RPMI8226 (cell line): ENCODE measurements around the gene HBZ.
"Not testable (repeated sequence)": the region's sequence is repeated elsewhere in the genome, so short reads cannot be mapped to it uniquely, and the experiment has no call there.

Experiments
- DNase-seq: peaks from one replicate; pipeline ENCODE4 v3.0.0-alpha.2; 2015

The HBZ gene

DNA sequence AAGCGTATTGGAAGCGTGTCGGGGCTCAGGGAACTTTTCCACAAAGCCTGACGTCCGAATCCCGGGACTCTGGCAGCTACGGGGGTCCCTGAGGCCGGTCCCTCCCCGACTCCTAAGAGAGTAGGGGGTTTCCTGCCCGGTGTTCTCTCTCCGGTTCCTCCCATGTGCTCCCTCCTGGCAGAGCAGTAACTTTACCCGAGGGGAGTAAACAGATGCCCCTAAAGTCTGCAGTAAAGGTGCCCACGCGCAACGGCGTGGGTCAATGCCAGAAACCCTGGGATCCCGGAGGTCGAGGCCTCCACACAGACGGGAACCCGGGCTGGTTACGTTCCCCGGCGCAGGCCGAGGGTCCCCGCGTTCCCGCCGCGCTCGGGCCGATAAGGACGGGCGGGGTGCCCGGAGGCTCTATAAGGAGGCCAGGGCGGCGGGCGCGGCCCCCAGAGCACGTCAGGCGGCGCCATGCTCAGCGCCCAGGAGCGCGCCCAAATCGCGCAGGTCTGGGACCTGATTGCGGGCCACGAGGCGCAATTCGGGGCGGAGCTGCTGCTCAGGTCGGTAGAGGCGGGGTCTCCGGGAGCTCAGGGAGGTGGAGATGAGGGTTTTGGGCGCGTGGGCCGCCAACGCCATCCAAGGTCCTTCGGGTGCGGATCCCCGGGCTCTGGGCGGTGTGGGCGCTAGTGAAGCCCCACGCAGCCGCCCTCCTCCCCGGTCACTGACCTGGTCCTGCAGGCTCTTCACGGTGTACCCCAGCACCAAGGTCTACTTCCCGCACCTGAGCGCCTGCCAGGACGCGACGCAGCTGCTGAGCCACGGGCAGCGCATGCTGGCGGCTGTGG is 13.3 kb downstream of the HBZ start, which contains the start of gene HBM:
TSS of gene HBM (plus strand) at position 440 of the 836 bp plus-strand sequence. CDS start at position 460, 20 bp downstream.
- no peak for DNase-seq

DNA sequence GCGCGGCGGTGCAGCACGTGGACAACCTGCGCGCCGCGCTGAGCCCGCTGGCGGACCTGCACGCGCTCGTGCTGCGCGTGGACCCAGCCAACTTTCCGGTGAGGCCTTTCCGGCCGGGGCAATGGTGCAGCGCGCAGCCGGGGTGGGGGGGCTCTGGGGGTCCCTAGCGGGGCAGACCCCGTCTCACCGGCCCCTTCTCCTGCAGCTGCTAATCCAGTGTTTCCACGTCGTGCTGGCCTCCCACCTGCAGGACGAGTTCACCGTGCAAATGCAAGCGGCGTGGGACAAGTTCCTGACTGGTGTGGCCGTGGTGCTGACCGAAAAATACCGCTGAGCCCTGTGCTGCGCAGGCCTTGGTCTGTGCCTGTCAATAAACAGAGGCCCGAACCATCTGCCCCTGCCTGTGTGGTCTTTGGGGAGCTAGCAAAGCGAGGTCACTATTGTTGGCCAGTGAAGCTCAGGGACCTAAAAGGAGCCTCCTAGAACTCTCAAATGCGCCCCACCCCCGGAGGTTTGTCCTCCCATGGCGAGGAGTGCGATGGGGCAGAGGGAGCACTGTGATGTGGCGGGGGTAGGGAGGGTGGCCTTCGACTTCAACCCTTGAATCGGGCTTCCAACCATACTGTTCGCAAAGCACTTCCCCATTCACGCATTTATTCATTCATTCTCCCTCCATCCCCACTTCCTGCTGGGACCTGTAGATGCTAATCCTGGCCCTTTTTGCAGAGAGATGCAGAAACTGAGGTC is 14.1 kb downstream of the HBZ start:
- DNase-seq, result no peak

DNA sequence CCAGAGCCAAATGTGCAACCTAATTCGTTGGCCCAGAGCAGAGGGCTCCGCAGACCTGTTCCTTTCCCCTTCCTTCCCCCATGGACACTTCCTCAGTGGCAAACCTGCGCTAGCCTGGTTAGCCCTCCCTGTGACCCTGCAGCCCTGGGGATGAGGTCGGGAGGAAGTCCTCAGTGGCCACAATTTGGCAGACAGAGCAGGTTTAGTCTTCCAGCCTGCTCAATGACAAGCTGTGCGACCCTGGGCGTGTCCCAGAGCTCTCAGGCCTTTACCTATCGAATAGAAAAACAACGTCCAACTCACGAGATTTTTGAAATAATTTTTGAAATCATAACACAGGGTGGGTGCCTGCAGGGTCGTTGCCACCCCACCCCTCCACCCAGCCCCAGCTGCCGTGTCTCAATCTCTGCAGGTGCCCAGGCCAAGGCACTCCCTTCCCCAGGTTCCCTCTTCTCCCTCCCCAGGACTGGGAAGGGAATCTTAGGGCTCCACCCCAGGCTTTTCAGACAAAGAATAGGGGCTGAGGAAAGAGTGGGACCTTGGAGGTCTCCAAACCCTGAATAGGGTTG is 14.8 kb downstream of the HBZ start:
- no peak for DNase-seq

DNA sequence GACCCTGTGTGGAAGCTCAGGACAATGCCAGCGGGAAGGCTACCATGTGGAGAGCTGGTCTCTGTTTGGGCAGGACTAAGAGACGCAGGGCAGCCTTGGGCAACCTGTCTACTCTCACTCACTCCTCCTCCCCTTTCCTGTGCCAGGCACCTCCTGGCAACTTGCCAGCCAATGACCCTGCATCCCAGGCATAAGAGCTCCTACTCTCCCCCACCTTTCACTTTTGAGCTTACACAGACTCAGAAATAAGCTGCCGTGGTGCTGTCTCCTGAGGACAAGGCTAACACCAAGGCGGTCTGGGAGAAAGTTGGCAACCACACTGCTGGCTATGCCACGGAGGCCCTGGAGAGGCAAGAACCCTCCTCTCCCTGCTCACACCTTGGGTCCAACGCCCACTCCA is 16.0 kb downstream of the HBZ start:
- peak; percentile 82 for DNase-seq

DNA sequence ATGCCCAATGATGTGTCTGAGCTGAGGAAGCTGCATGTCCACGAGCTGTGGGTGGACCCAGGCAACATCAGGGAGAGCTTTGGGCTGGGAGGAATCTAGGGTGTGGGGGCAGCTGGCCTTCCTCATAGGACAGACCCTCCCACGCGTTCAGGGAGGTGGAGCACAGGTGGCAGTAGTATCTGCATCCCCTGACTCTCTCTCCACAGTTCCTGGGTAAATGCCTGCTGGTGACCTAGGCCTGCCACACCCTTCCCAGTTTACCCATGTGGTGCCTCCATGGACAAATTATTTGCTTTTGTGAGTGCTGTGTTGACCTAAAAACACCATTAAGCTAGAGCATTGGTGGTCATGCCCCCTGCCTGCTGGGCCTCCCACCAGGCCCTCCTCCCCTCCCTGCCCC is 16.6 kb downstream of the HBZ start:
- no peak for DNase-seq

DNA sequence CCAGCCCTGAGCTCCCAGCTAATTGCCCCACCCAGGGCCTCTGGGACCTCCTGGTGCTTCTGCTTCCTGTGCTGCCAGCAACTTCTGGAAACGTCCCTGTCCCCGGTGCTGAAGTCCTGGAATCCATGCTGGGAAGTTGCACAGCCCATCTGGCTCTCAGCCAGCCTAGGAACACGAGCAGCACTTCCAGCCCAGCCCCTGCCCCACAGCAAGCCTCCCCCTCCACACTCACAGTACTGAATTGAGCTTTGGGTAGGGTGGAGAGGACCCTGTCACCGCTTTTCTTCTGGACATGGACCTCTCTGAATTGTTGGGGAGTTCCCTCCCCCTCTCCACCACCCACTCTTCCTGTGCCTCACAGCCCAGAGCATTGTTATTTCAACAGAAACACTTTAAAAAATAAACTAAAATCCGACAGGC is 17.7 kb downstream of the HBZ start:
- not testable (repeated sequence) for DNase-seq

DNA sequence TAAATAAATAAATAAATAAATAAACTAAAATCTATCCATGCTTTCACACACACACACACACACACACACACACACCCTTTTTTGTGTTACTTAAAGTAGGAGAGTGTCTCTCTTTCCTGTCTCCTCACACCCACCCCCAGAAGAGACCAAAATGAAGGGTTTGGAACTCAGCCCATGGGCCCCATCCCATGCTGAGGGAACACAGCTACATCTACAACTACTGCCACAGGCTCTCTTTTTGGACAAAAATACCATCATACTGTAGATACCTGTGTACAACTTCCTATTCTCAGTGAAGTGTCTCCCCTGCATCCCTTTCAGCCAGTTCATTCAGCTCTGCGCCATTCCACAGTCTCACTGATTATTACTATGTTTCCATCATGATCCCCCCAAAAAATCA is 18.3 kb downstream of the HBZ start:
- DNase-seq, result no peak

DNA sequence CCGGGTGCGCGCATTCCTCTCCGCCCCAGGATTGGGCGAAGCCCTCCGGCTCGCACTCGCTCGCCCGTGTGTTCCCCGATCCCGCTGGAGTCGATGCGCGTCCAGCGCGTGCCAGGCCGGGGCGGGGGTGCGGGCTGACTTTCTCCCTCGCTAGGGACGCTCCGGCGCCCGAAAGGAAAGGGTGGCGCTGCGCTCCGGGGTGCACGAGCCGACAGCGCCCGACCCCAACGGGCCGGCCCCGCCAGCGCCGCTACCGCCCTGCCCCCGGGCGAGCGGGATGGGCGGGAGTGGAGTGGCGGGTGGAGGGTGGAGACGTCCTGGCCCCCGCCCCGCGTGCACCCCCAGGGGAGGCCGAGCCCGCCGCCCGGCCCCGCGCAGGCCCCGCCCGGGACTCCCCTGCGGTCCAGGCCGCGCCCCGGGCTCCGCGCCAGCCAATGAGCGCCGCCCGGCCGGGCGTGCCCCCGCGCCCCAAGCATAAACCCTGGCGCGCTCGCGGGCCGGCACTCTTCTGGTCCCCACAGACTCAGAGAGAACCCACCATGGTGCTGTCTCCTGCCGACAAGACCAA is 20.0 kb downstream of the HBZ start, which contains the start of gene HBA2:
TSS of gene HBA2 (plus strand) at position 503 of the 568 bp plus-strand sequence. CDS start at position 540, 37 bp downstream.
- DNase-seq, result not testable (repeated sequence)

DNA sequence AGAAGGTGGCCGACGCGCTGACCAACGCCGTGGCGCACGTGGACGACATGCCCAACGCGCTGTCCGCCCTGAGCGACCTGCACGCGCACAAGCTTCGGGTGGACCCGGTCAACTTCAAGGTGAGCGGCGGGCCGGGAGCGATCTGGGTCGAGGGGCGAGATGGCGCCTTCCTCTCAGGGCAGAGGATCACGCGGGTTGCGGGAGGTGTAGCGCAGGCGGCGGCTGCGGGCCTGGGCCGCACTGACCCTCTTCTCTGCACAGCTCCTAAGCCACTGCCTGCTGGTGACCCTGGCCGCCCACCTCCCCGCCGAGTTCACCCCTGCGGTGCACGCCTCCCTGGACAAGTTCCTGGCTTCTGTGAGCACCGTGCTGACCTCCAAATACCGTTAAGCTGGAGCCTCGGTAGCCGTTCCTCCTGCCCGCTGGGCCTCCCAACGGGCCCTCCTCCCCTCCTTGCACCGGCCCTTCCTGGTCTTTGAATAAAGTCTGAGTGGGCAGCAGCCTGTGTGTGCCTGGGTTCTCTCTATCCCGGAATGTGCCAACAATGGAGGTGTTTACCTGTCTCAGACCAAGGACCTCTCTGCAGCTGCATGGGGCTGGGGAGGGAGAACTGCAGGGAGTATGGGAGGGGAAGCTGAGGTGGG is 20.9 kb downstream of the HBZ start:
- not testable (repeated sequence) for DNase-seq

DNA sequence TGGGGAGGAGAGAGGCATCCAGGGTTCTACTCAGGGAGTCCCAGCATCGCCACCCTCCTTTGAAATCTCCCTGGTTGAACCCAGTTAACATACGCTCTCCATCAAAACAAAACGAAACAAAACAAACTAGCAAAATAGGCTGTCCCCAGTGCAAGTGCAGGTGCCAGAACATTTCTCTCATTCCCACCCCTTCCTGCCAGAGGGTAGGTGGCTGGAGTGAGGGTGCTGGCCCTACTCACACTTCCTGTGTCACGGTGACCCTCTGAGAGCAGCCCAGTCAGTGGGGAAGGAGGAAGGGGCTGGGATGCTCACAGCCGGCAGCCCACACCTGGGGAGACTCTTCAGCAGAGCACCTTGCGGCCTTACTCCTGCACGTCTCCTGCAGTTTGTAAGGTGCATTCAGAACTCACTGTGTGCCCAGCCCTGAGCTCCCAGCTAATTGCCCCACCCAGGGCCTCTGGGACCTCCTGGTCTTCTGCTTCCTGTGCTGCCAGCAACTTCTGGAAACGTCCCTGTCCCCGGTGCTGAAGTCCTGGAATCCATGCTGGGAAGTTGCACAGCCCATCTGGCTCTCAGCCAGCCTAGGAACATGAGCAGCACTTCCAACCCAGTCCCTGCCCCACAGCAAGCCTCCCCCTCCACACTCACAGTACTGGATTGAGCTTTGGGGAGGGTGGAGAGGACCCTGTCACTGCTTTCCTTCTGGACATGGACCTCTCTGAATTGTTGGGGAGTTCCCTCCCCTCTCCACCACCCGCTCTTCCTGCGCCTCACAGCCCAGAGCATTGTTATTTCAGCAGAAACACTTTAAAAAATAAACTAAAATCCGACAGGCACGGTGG is 21.7 kb downstream of the HBZ start:
- not testable (repeated sequence) for DNase-seq

DNA sequence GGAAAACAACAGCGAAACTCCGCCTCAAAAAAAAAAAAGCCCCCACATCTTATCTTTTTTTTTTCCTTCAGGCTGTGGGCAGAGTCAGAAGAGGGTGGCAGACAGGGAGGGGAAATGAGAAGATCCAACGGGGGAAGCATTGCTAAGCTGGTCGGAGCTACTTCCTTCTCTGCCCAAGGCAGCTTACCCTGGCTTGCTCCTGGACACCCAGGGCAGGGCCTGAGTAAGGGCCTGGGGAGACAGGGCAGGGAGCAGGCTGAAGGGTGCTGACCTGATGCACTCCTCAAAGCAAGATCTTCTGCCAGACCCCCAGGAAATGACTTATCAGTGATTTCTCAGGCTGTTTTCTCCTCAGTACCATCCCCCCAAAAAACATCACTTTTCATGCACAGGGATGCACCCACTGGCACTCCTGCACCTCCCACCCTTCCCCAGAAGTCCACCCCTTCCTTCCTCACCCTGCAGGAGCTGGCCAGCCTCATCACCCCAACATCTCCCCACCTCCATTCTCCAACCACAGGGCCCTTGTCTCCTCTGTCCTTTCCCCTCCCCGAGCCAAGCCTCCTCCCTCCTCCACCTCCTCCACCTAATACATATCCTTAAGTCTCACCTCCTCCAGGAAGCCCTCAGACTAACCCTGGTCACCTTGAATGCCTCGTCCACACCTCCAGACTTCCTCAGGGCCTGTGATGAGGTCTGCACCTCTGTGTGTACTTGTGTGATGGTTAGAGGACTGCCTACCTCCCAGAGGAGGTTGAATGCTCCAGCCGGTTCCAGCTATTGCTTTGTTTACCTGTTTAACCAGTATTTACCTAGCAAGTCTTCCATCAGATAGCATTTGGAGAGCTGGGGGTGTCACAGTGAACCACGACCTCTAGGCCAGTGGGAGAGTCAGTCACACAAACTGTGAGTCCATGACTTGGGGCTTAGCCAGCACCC is 22.8 kb downstream of the HBZ start:
- DNase-seq, result no peak

DNA sequence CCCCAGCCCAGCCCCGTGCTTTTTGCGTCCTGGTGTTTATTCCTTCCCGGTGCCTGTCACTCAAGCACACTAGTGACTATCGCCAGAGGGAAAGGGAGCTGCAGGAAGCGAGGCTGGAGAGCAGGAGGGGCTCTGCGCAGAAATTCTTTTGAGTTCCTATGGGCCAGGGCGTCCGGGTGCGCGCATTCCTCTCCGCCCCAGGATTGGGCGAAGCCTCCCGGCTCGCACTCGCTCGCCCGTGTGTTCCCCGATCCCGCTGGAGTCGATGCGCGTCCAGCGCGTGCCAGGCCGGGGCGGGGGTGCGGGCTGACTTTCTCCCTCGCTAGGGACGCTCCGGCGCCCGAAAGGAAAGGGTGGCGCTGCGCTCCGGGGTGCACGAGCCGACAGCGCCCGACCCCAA is 23.6 kb downstream of the HBZ start:
- DNase-seq, result not testable (repeated sequence)

DNA sequence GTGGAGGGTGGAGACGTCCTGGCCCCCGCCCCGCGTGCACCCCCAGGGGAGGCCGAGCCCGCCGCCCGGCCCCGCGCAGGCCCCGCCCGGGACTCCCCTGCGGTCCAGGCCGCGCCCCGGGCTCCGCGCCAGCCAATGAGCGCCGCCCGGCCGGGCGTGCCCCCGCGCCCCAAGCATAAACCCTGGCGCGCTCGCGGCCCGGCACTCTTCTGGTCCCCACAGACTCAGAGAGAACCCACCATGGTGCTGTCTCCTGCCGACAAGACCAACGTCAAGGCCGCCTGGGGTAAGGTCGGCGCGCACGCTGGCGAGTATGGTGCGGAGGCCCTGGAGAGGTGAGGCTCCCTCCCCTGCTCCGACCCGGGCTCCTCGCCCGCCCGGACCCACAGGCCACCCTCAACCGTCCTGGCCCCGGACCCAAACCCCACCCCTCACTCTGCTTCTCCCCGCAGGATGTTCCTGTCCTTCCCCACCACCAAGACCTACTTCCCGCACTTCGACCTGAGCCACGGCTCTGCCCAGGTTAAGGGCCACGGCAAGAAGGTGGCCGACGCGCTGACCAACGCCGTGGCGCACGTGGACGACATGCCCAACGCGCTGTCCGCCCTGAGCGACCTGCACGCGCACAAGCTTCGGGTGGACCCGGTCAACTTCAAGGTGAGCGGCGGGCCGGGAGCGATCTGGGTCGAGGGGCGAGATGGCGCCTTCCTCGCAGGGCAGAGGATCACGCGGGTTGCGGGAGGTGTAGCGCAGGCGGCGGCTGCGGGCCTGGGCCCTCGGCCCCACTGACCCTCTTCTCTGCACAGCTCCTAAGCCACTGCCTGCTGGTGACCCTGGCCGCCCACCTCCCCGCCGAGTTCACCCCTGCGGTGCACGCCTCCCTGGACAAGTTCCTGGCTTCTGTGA is 24.3 kb downstream of the HBZ start, which contains the start of gene HBA1:
TSS of gene HBA1 (plus strand) at position 204 of the 906 bp plus-strand sequence. CDS start at position 241, 37 bp downstream.
- not testable (repeated sequence) for DNase-seq

DNA sequence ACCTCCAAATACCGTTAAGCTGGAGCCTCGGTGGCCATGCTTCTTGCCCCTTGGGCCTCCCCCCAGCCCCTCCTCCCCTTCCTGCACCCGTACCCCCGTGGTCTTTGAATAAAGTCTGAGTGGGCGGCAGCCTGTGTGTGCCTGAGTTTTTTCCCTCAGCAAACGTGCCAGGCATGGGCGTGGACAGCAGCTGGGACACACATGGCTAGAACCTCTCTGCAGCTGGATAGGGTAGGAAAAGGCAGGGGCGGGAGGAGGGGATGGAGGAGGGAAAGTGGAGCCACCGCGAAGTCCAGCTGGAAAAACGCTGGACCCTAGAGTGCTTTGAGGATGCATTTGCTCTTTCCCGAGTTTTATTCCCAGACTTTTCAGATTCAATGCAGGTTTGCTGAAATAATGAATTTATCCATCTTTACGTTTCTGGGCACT is 25.0 kb downstream of the HBZ start:
- no peak for DNase-seq

DNA sequence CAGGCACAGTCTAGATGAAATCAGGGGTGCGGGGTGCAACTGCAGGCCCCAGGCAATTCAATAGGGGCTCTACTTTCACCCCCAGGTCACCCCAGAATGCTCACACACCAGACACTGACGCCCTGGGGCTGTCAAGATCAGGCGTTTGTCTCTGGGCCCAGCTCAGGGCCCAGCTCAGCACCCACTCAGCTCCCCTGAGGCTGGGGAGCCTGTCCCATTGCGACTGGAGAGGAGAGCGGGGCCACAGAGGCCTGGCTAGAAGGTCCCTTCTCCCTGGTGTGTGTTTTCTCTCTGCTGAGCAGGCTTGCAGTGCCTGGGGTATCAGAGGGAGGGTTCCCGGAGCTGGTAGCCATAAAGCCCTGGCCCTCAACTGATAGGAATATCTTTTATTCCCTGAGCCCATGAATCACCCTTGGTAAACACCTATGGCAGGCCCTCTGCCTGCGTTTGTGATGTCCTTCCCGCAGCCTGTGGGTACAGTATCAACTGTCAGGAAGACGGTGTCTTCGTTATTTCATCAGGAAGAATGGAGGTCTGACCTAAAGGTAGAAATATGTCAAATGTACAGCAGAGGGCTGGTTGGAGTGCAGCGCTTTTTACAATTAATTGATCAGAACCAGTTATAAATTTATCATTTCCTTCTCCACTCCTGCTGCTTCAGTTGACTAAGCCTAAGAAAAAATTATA is 25.7 kb downstream of the HBZ start:
- DNase-seq, result no peak

DNA sequence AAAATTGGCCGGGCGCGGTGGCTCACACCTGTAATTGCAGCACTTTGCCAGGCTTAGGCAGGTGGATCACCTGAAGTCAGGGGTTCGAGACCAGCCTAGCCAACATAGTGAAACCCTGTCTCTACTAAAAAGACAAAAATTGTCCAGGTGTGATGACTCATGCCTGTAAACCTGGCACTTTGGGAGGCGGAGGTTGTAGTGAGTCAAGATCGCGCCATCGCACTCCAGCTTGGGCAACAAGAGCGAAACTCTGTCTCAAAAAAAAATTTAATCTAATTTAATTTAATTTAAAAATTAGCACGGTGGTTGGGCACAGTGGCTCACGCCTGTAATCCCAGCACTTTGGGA is 26.2 kb downstream of the HBZ start:
- no peak for DNase-seq

DNA sequence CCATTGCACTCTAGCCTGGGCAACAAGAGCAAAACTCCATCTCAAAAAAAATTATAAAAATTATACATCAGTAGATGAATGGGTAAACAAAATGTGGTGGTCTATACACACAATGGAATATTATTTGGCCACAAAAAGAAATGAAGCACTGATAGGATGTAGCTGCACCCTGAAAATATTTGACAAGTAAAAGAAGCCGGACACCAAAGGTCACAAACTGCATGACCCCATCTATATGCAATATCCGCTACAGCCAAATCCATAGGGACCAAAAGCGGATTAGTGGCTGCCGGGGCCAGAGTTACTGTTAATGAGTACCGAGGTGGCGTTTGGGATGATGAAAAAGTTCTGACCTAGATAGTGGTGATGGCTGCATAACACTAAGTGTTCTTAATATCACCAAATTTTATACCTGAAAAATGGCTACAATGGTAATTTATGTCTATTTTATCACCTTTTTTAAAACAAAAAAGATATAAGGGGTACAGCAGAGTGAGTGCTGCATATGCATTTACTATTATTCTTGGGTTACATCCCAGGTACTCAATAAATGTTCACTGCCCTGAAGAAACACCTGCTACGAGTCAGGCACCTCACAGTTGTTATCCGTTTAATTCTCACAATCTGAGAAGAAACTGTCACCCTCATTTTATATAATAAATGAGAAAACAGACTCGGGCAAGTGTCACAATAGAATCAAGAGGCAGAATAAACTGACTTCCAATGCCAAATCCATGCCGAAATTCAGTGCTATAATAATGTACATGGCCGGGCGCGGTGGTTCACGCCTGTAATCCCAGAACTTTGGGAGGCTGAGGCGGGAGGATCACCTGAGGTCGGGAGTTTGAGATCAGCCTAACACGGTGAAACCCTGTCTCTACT is 27.0 kb downstream of the HBZ start:
- DNase-seq, result no peak
